Stimulated activated CD8-positive, alpha-beta memory T cell treated with anti-CD3 and anti-CD28 coated beads, Interleukin-4, amount 100 ng/mL, for 1 hour (primary cell): ENCODE measurements around the gene SFXN5.
"Not testable (repeated sequence)": the region's sequence is repeated elsewhere in the genome, so short reads cannot be mapped to it uniquely, and the experiment has no call there.

Experiments
- DNase-seq, 2 donors: peaks; one replicate each; pipeline ENCODE4 v3.0.0-alpha.2; 2020; ENCODE audit warnings: low read depth in 2 of 2, low spot score in 1 of 2

SFXN5 gene

DNA sequence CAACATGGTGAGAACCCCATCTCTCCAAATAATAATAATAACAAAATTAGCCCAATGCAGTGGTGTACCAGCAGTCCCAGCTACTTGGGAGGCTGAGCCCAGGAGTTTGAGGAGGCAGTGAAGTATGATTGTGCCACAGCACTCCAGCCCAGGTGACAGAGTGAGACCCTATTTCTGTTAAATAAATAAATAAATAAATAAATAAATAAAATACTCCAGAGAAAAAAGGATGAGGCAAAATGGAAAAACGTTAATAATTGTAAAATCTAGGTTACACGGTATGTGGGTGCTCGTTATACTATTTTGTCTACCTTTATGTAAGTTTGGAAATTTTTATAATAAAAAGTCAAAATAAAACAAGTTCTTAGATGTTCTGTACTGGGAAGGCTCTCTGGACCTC, 162.8 kb downstream of the SFXN5 start:
- DNase-seq = no peak

DNA sequence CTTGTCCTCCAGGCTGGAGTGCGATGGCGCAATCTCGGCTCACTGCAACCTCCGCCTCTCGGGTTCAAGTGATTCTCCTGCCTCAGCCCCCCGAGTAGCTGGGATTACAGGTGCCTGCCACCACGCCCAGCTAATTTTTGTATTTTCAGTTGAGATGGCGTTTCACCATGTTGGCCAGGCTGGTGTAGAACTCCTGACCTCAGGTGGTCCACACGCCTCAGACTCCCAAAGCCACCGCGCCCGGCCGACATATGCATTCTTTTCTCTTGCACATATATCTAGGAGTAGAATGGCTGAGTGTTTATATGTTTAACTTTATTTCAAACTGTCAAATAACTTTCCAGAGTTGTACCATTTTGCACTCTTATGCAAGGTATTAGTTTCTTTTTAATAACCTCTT, 164.1 kb downstream of the SFXN5 start:
- not testable (repeated sequence) for DNase-seq

DNA sequence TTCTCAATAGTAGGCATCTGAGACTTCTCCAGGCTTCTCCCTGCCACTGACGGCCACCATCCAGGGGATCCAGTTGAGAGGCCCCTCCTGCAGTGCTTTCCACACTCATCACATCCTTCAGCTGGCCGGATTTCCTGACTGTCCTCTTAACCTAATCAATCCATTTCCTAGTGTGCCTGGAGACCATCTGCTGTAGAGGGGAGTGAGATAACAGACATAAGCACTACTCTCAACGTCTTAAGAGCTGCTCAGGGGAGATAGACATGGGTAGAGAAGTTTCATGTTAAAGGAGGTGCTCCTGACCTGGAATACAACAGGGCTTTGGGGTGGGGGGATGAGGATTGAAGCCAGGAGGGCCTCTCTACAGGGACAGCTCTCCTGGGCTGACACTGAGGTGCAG, 170.1 kb downstream of the SFXN5 start:
- no peak for DNase-seq

DNA sequence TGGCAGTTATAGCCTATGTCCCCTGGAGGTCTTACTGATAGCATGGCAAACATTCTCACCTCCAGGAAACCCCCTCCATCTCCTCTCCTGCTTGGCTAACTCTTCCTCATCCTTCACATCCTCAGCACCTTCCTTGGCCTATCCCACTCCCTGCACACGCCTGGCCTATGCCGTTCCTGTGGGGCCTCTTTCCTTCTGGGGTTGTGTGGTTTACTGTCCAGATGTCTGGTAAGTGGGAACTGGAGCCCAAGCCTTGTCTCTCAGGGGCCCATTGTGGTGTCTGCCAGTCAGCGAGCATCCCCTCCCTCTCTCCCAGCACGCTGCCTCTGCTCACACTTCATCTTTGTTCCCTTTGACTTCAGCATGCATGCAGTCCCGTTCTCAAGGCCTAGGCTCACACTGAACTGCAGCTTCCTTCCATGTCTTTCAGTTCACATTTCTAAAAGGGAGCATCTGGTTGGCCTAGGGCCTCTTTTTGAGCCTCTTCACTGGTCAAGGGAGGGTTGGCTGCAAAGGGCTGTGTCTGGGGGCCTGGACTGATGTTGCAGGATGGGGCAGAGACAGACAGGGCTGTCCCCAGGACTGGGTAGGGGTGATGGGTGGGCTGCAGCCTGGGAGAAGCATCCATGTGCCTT, 171.2 kb downstream of the SFXN5 start:
- DNase-seq = no peak

DNA sequence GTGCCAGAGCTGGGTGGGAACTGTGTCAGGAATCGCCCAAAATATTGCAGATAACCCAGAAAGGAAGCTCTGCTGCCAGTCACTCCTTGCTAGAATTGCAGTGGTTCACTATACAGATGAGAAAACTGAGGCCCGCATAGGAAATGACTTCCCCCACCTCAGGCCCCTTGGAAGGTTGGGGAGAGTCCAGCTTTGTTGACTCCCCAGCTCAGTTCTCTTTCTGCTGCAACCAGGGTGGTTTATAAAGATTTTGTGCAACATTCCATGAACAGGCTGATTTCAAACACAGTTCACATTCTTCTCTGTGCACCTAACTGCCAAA, 173.0 kb downstream of the SFXN5 start:
- no peak for DNase-seq

DNA sequence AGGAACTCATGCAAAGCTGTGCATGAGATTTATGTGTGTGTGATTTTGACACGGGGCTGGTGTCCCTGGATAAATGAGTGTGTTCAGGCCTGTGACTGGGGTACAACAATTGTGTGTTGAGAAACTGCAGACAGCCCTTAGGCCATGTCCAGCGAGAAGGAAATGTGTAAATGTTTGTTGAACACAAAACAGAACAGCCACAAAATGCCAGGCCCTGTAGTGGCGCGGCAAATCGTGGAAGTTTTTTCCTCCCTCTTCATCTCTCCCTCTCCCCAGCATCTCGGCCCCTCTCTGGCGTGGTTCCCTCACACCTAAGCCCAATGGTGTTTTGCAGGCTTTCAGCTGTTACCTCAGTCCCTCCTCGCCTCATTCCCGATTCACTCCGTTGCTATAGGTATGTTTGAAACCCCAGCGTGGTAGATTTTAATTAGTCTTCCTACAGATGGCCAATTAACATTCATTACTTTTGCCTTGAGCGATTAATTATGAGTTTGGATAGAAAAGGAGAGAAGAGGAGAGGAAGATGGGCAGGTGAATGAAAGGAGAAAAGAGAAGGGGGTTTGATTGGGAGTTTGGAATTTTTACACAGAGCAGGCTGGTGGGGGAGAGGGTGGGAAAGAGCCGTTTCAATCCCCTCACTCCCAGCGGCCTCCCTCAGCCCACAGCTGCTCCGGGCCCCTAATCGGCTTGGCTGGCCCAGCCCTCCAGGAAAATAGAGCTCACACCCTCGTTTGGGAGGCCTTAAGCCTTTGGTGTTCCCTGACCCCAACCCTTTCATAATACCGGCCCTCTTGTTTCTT, 173.5 kb downstream of the SFXN5 start:
- no peak for DNase-seq

DNA sequence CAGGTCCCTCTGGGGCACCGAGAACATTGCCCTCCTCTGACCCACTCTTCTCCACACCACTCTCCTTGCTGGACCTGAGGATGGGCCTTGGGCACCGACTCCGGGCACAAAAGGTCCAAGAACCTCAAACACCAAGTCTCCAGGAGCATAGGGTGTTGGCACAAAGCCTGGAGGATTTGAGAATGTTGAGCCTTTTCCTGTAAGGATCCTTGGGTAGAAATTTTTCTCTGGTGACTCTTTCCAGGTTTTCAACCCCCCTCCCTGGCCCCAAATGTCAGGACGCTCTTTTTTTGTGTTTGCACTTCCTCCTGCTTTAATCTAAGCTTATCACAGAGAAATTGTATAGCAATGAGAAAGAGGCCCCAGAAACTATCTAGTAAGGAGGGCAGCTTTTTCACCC, 175.1 kb downstream of the SFXN5 start:
- DNase-seq = no peak

DNA sequence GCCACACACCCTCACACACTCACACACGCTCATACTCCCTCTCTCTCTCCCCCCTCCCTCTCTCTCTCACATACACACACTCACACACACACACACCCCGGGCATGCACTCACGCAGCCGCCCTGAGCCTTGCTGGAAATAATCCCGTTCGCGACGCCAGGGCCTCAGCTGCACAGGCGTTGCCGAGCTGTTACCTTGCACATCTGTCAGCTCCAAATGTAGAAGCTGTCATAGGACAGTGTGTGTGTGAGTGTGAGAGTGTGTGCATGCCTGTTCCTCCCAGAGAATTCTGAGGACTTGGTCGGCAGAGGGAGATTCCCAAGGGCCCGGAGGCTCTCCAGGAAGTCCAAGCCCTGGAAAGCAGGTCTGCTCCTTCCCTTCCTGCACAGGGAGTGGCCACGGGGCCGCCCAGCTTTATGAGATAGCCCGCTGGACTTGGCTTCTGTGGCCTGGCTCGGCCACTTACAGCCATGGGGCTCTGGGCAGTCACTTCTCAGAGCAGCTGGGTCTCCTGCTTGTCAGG, 175.7 kb downstream of the SFXN5 start:
- DNase-seq = no peak

DNA sequence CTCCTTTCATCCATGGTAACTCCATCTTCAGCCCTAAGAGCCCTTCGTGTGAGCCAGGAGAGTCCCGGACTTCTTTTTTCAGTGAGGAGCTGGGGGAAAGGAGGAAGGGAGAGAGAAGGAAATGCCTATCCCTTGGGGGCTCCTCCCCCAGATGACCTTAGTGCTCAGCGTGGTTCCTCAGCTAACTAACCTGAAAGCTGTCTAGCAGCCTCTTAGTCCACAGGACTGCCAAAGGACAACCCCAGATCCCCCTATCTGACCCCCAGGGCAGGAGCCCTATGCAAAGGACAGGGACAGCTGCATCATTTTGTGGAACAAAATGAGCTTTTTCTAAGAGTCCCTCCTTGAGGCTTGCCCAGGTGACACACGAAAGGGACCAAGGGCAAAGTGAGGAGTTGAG, 176.4 kb downstream of the SFXN5 start:
- DNase-seq = no peak

DNA sequence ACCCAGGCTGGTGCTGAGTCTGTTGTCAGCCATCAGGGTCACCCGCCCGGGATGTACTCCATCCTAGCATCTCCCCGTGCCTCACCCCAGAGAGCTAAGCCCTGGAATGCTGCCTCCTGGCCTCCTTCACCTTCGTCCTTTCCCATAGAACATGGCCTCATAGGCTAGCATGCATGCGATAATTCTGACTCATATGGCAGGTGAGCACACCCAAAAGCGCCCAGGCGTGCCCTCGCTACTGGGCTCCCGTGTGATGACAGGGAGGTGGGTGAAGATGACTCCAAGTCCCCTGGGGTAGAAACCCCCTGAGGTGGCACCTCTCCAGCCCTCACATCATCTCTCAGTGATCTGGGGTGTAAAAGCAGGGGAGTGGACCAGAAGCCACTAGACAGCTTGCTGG, 177.0 kb downstream of the SFXN5 start:
- DNase-seq = no peak

DNA sequence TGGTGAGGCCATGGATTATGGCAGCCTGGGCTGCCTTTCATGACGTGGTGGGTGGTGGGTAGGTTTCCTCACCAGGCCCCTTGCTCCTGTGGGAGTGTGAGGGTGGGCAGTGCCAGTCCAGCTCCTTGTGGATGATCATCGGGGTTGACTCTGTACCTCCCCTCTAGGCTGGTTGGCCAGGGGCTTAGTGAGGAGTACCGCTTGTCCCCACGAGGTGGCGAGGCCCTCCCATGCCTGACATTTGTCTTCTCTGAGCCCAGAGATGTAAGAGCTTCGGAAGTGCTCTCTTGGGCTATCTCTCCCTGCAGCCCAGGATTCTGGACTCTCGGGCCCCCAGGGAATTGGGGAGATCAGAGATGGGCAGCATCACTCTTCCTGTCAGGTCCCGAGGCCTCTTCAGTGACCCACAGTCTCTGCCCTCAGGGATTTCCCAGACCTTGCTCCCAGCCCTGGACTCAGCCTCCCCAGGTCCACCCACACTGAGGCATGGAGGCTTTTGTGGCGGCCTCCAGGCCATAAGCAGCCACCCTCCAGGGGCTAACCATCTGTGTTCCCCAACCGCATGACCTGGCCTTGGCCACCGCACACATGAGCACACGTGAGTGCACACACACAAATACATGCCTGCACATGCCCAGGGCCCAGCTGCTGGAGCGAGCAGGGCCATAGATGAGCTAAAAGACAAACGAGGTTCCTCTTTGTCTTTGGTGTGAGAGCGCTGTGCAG, 177.8 kb downstream of the SFXN5 start:
- DNase-seq = no peak

DNA sequence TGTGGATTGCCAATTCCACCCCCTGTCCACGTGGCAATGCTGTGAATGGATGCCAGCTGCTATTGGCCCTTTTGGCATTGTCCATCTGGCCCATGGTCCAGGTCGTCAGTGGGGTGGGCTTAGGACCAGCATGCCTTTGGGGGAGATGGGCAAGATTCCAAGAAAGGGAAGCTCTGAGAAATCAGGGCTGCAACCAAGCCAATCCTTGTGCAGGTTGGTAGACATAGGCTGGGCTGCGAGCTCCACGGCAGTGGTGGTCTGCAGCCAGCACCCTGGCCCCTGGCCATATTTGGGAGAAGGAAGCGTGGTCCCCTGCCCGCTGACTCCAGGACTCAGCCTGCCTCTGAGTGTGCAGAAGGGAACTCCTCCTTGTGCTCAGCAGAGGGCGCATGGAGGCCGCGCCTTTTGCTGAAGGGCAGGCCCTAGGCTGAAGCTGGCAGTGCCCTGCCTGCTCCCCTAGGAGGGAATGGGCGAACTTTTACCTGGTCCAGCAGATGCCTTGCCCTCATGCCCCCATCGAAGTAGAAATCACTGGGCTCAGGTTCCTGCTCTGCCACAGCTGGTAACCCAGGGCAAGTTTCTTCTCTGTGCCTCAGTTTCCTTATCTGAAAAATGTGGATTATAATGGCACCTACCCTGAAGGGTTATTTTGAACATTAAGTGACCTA, 178.9 kb downstream of the SFXN5 start:
- DNase-seq = peak in 1 of 2 donors; percentile 27
